Measurements from ENCODE around the gene POLR1B.
"Not testable (repeated sequence)": the region's sequence is repeated elsewhere in the genome, so short reads cannot be mapped to it uniquely, and the experiment has no call there.

The POLR1B gene, protein sequence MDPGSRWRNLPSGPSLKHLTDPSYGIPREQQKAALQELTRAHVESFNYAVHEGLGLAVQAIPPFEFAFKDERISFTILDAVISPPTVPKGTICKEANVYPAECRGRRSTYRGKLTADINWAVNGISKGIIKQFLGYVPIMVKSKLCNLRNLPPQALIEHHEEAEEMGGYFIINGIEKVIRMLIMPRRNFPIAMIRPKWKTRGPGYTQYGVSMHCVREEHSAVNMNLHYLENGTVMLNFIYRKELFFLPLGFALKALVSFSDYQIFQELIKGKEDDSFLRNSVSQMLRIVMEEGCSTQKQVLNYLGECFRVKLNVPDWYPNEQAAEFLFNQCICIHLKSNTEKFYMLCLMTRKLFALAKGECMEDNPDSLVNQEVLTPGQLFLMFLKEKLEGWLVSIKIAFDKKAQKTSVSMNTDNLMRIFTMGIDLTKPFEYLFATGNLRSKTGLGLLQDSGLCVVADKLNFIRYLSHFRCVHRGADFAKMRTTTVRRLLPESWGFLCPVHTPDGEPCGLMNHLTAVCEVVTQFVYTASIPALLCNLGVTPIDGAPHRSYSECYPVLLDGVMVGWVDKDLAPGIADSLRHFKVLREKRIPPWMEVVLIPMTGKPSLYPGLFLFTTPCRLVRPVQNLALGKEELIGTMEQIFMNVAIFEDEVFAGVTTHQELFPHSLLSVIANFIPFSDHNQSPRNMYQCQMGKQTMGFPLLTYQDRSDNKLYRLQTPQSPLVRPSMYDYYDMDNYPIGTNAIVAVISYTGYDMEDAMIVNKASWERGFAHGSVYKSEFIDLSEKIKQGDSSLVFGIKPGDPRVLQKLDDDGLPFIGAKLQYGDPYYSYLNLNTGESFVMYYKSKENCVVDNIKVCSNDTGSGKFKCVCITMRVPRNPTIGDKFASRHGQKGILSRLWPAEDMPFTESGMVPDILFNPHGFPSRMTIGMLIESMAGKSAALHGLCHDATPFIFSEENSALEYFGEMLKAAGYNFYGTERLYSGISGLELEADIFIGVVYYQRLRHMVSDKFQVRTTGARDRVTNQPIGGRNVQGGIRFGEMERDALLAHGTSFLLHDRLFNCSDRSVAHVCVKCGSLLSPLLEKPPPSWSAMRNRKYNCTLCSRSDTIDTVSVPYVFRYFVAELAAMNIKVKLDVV

GRCh38 chr2:112542123-112542983 is at the start of gene POLR1B:
Gene POLR1B (plus strand): TSS chr2:112542465. CDS start chr2:112542495, 30 bp downstream.
- peak; percentile 68 for DNase-seq

DNA sequence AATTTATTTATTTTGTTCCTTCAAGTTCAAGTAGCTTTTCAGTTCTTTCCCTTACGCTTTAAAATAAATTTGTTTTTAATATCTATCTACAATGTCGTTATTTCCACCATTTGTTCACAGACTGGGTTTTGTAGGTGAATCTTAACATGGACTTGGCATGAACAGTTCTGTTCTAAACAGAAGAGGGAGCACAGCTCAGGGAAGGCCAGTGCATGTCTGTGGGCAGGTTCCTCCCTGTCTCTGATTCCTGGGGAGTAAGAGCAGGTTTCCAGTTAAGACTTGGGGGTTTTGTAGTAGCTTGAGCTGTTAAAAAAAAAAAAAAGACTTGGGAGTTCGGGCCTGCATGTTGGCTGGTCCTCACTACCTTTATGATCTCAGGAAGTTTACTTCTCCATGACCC is 49.2 kb upstream of the POLR1B start:
- no peak for DNase-seq

DNA sequence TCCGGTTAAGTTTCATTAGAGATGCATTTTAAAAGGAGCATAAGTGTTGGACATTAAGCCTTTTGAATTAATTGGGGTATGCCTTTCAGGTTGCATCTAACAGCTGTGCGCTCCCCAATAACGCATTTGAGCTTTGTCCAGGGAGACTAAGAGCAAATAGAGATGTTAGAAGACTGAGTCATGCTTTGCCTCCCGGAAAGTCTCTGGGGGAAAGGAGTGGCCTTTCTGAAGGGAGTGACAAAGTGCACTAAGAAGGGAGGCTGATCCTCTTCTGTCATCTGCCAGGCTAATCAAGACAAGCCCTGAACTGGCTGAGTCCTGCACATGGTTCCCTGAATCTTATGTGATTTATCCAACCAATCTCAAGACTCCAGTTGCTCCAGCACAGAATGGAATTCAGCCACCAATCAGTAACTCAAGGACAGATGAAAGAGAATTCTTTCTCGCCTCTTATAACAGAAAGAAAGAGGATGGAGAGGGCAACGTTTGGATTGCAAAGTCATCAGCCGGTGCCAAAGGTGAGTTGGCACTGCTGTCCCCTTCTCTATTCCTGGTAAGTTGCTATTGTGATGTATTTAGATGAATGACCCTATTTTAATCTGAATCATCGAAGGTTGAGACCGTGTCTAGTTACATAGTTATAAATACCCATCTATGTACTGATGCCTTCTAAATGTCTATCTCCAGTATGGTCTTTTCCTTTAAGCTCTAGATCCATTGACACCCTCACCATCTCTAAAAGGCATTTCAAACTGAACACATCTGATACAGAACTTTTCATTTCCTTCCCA is 48.2 kb upstream of the POLR1B start:
- DNase-seq = no peak

DNA sequence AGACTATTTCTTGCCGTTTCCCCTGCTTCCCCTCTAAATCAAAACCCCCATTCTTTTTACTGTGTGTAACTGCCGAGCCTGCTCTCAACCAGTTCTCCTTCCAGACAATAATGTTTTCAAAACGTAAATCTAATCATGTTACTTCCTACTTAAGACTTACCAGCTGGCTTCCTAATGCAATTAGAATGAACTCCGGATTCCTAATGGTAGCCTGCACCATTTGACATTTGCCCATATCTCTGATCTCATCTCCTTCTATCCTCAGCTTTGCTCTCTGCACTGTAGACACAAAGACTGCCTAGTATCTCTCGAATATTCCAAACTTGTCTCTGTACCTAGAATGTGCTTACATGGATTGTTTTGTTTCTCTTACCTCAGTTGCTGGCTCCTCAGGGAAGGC is 47.4 kb upstream of the POLR1B start:
- no peak for DNase-seq

GRCh38 chr2:112495878-112496277 is 46.4 kb upstream of the POLR1B start:
- DNase-seq = not testable (repeated sequence)

DNA sequence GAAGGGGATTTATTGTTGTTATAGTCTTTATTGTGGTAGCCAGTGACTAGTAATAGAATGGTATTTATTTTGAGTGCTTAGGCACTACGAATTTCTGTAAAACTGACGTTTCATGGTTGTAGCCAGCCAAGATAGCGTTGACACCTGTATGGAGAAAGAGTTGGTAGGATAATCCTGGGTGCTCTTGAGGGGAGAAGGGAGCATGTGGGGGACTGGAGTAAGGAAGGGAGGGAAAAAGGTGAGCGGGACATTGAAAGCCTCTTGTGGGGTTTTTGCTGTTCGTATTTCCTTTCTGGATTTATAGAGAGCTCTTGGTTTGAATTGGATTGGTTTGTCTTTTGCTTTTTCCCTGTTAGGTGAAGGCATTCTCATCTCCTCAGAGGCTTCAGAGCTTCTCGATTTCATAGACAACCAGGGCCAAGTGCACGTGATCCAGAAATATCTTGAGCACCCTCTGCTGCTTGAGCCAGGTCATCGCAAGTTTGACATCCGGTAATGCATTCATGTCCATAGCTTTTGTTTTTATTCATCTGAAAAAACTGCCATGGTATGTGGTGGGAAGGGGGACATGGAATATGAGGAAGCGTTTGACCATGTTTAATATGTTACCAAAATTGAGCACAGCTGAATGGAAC is 41.3 kb upstream of the POLR1B start:
- peak; percentile 49 for DNase-seq

DNA sequence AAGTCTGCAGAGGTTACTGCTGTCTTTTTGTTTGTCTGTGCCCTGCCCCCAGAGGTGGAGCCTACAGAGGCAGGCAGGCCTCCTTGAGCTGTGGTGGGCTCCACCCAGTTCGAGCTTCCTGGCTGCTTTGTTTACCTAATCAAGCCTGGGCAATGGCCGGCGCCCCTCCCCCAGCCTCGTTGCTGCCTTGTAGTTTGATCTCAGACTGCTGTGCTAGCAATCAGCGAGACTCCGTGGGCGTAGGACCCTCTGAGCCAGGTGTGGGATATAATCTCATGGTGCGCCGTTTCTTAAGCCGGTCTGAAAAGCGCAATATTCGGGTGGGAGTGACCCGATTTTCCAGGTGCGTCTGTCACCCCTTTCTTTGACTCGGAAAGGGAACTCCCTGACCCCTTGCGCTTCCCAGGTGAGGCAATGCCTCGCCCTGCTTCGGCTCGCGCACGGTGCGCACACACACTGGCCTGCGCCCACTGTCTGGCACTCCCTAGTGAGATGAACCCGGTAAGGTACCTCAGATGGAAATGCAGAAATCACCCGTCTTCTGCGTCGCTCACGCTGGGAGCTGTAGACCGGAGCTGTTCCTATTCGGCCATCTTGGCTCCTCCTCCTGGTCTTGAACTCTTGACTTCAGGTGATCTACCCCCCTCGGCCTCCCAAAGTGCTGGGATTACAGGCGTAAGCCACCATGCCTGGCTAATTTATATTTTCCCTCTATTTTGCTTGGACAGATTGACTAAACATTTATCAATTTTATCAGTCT is 32.8 kb upstream of the POLR1B start:
- not testable (repeated sequence) for DNase-seq

- no peak for DNase-seq
Measured at GRCh38 chr2:112516801-112517200, 25.5 kb upstream of the POLR1B start.

- no peak for DNase-seq
Measured at GRCh38 chr2:112518807-112519206, 23.5 kb upstream of the POLR1B start.

- DNase-seq = no peak
Measured at GRCh38 chr2:112519506-112519905, 22.8 kb upstream of the POLR1B start.

GRCh38 chr2:112520234-112520783 is 22.0 kb upstream of the POLR1B start:
- DNase-seq = no peak

GRCh38 chr2:112523291-112523777 is 18.9 kb upstream of the POLR1B start:
- DNase-seq = no peak

- DNase-seq = not testable (repeated sequence)
Measured at GRCh38 chr2:112524276-112524675, 18.0 kb upstream of the POLR1B start.

DNA sequence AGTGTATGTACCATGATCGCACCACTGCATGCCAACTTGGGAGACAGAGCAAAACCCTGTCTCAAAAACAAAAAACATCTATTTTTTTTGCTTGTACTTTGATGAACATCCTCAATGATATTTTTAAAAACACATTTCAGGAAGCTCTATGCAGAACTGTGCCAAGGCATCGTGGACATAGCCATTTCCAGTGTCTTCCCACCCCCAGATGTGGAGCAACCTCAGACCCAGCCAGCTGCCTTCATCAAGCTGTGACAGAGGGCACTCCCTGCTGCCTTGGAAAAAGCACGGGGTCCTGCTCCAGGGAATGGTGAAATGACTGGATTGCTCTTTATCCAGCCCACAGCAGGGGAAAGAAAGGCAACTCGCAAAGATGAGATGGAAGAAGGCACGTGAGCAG is 13.7 kb upstream of the POLR1B start:
- DNase-seq = no peak

DNA sequence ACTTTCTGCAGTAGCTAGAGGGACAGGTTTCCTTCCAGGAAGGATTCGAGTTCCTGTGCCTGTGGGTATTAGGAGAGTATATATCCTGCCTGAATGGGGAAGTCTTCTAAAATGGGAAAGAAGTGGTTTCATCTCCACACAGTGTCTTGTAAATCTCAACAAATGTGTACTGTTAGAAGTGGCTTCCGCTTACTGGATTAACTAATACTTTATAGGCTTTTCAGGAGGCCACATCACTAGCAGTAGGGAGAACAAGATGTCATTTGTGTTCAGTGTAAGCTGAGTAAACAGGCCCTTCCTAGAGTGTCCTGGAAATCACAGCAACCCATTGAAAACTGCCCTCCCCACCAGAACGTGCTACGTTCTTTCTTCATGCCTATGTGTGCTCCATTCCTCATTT is 12.5 kb upstream of the POLR1B start:
- DNase-seq = no peak

DNA sequence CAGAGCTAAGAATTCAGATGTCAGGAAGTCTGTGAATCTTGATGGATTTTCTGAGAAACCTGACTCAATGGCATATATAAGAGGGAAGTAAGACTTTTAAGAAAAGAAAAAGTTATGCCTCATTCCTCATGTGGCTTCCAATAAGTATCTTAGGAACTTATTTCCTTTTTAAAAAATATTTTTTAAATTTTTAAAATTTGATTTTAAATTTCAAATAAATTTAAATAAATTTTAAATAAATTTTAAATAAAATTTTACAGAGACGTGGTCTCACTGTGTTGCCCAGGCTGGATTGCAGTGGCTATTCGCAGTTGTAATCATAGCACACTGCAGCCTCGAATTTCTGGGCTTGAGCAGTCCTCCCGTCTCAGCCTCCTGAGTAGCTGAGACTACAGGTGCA is 11.5 kb upstream of the POLR1B start:
- no peak for DNase-seq

DNA sequence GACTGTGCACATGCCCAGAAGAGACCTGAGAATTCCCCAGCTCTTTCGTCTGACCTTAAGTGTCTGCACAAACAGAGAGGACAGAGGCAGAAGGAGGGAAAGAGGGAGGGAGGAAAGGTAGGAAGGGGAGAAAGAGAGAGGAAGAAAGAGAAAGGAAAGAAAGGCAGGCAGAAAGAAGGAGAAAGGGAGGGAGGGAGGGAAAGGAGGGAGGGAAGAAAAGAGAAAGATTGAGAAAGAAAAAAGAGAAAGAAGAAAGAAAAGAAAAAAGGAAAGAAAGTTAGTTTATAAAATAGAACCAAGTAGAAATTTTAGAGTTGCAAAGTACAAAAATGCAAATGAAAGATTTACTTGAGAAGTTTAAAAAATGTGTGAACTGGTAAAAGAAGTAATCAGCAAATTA is 7.4 kb upstream of the POLR1B start:
- DNase-seq = no peak

GRCh38 chr2:112536665-112537064 is 5.6 kb upstream of the POLR1B start:
- DNase-seq = not testable (repeated sequence)

DNA sequence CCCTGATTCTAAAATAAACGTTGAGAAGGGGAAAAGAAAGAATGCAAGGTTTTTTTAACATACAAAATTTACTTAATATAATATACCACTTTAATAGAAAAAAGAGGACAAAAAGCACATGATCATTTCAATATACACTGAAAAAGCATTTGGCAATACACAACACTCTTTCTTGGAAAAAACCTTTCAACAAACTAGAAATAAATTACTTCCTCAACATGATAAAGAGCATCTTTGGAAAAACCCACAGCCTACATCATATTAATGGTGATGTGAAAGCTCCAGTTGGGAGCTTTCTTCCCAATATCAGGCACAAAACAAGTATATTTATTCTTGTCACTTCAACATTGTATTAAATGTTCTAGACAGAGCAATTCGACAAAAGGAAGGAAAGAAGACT is 3.0 kb upstream of the POLR1B start:
- DNase-seq = no peak

- no peak for DNase-seq
Measured at GRCh38 chr2:112540906-112541305, 1.4 kb upstream of the POLR1B start.
